ENCODE measurements around the gene EPHA3.

The EPHA3 gene

DNA sequence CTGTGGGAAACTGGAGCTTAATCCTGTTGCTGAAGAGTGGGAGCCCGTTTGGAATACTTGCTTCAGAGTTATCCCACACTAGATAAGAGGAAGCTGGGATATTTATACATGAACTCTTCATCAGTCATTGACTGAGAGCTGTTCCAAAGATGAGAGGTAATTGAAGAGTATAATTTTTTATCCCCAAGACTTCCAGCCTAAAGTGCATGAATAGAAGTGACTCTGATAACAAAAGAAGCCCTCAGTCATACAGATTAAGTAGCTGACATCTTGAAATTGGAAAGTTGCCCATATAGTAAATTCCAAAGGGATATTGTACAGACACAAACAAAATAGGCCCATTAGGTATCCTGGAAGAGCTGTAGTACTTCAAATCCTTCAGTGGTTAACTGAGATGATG is 268.0 kb downstream of the EPHA3 start:
- TF ChIP-seq, protein P1, sequence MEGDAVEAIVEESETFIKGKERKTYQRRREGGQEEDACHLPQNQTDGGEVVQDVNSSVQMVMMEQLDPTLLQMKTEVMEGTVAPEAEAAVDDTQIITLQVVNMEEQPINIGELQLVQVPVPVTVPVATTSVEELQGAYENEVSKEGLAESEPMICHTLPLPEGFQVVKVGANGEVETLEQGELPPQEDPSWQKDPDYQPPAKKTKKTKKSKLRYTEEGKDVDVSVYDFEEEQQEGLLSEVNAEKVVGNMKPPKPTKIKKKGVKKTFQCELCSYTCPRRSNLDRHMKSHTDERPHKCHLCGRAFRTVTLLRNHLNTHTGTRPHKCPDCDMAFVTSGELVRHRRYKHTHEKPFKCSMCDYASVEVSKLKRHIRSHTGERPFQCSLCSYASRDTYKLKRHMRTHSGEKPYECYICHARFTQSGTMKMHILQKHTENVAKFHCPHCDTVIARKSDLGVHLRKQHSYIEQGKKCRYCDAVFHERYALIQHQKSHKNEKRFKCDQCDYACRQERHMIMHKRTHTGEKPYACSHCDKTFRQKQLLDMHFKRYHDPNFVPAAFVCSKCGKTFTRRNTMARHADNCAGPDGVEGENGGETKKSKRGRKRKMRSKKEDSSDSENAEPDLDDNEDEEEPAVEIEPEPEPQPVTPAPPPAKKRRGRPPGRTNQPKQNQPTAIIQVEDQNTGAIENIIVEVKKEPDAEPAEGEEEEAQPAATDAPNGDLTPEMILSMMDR (IDR thresholded peaks at IDR 0.05; ENCODE audit: extremely low read depth, insufficient read depth, missing control alignments), result no peak
- DNase-seq (ENCODE audit: low spot score), result no peak

DNA sequence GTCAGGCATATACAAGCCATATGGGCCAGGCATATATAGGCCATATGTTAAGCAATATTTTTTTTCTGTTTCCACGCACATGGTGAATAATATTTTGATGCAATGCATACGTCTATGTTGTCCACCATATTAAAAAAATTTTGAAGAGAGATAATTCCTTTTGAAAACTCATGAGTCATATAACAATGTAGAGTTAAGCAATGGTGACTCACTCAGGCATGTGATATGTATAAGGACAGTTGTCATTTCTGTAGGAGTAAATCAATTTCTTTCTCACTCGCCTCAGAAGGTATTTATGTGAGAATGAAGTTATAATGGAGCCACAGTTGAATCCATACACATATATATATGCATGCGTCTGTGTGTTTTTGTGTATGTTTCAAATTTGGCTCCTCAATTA is 272.6 kb downstream of the EPHA3 start:
- TF ChIP-seq, protein P1 (IDR thresholded peaks at IDR 0.05; ENCODE audit: extremely low read depth, insufficient read depth, missing control alignments), result no peak
- DNase-seq (ENCODE audit: low spot score), result no peak
- in situ Hi-C loops (cut with MboI; ENCODE audit: low pct_unique_long_range_greater_than_20kb, low sequenced_read_pairs, unreplicated experiment), result no loop called here

More for the DNA sequence above, 268.0 kb downstream of the EPHA3 start:
- in situ Hi-C loops (cut with MboI; ENCODE audit: low pct_unique_long_range_greater_than_20kb, low sequenced_read_pairs, unreplicated experiment), result no loop called here

DNA sequence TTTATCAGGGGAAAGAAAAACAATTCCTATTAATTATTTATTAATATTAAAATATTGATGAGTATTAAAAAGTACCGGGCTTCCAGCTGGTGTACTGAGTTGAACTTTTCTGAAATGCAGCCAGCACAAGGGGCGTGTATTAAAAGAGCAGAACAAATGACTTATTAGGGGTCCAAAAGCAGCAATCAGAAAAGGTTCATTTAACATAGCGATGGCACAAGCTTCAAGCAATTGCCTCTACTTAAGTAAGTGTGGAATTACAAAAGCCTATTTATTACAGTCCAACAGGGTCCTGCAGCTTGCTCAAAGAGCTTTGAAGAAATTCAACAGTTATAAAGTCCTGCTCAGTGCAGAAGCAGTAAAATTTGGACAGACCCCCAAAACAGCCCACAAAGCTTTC is 285.6 kb downstream of the EPHA3 start:
- in situ Hi-C loops (cut with MboI; ENCODE audit: low pct_unique_long_range_greater_than_20kb, low sequenced_read_pairs, unreplicated experiment), result no loop called here
- TF ChIP-seq, protein P1 (IDR thresholded peaks at IDR 0.05; ENCODE audit: extremely low read depth, insufficient read depth, missing control alignments), result no peak
- no peak for DNase-seq (ENCODE audit: low spot score)

- in situ Hi-C loops (cut with MboI; ENCODE audit: low pct_unique_long_range_greater_than_20kb, low sequenced_read_pairs, unreplicated experiment), result no loop called here
- TF ChIP-seq, protein P1 (IDR thresholded peaks at IDR 0.05; ENCODE audit: extremely low read depth, insufficient read depth, missing control alignments), result no peak
- DNase-seq (ENCODE audit: low spot score), result no peak
Measured at GRCh38 chr3:89395456-89395855, 288.0 kb downstream of the EPHA3 start.

DNA sequence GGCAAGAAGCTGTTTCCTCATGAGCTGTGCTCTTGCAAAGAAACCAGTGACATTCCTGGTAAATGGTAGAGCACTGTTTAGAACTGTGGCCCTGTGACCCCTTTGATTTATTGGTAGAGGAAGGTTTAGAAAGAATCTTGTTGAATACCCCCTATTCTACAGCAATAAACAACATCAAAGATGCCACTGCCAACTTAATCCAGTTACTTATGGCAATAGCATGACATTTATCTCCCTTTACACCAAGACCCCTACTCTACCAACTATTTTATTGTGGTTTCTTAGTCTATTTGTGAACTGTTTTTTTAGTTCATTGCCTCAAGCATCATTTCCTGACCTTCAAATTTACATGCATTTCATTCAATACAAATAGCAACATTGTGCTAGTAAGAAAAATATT is 288.6 kb downstream of the EPHA3 start:
- in situ Hi-C loops (cut with MboI; ENCODE audit: low pct_unique_long_range_greater_than_20kb, low sequenced_read_pairs, unreplicated experiment), result no loop called here
- no peak for DNase-seq (ENCODE audit: low spot score)
- TF ChIP-seq, protein P1 (IDR thresholded peaks at IDR 0.05; ENCODE audit: extremely low read depth, insufficient read depth, missing control alignments), result no peak

GRCh38 chr3:89402051-89402450 is 294.6 kb downstream of the EPHA3 start:
- DNase-seq (ENCODE audit: low spot score), result no peak
- TF ChIP-seq, protein P1 (IDR thresholded peaks at IDR 0.05; ENCODE audit: extremely low read depth, insufficient read depth, missing control alignments), result no peak
- in situ Hi-C loops (cut with MboI; ENCODE audit: low pct_unique_long_range_greater_than_20kb, low sequenced_read_pairs, unreplicated experiment), result no loop called here

DNA sequence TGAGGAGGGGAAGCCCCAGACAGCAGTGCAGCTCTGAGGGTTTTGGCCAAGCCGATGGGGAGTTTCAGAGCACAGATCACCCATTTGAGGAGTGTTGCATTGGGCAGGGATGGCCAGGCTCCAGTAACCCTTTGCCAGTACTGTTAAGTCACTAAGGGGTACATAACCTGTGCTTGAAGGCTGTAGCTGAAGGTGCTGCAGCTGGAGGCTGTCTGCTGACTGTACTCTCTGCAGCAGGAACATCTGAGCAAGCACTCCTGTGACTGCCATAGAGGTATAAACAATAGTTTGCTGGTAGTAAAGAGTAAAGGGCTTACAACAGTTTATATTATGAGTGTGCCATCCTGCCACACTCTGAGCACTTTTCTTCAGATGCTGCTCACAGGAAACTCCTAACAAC is 297.8 kb downstream of the EPHA3 start:
- no peak for DNase-seq (ENCODE audit: low spot score)
- in situ Hi-C loops (cut with MboI; ENCODE audit: low pct_unique_long_range_greater_than_20kb, low sequenced_read_pairs, unreplicated experiment), result no loop called here
- TF ChIP-seq, protein P1 (IDR thresholded peaks at IDR 0.05; ENCODE audit: extremely low read depth, insufficient read depth, missing control alignments), result no peak

All from GM13977 (cell line).